ENCODE data around the gene ZNF182.
"Not testable (repeated sequence)": the region's sequence is repeated elsewhere in the genome, so short reads cannot be mapped to it uniquely, and the experiment has no call there.

GRCh38 chrX:47955295-47955694, 48.5 kb downstream of the ZNF182 start:
- TF ChIP-seq, protein P1, sequence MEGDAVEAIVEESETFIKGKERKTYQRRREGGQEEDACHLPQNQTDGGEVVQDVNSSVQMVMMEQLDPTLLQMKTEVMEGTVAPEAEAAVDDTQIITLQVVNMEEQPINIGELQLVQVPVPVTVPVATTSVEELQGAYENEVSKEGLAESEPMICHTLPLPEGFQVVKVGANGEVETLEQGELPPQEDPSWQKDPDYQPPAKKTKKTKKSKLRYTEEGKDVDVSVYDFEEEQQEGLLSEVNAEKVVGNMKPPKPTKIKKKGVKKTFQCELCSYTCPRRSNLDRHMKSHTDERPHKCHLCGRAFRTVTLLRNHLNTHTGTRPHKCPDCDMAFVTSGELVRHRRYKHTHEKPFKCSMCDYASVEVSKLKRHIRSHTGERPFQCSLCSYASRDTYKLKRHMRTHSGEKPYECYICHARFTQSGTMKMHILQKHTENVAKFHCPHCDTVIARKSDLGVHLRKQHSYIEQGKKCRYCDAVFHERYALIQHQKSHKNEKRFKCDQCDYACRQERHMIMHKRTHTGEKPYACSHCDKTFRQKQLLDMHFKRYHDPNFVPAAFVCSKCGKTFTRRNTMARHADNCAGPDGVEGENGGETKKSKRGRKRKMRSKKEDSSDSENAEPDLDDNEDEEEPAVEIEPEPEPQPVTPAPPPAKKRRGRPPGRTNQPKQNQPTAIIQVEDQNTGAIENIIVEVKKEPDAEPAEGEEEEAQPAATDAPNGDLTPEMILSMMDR (optimal IDR thresholded peaks at IDR 0.05 in 1 of 3, IDR thresholded peaks at IDR 0.05 in 1 of 3, conservative IDR thresholded peaks at IDR 0.05 in 1 of 3; ENCODE audit: extremely low read depth in 1 of 3, insufficient read depth in 2 of 3, low read length in 3 of 3): not testable (repeated sequence)
- TF ChIP-seq EZH2 (IDR thresholded peaks at IDR 0.05; ENCODE audit: low read length): not testable (repeated sequence)
